ENCODE data around the gene INPPL1.
"Not testable (repeated sequence)": the region's sequence is repeated elsewhere in the genome, so short reads cannot be mapped to it uniquely, and the experiment has no call there.

INPPL1 gene

GRCh38 chr11:72224564-72225410 lies at the start of gene INPPL1:
INPPL1 (plus strand) TSS chr11:72224767; CDS start chr11:72224985, 218 bp downstream.
- no peak for DNase-seq (ENCODE audit: low read depth)

GRCh38 chr11:72177656-72178055 lies 46.9 kb upstream of the INPPL1 start:
- no peak for DNase-seq (ENCODE audit: low read depth)

GRCh38 chr11:72179049-72179803 lies 45.3 kb upstream of the INPPL1 start:
- no peak for DNase-seq (ENCODE audit: low read depth)

- no peak for DNase-seq (ENCODE audit: low read depth)
Measured at GRCh38 chr11:72179804-72180396, 44.7 kb upstream of the INPPL1 start.

- DNase-seq (ENCODE audit: low read depth): not testable (repeated sequence)
Measured at GRCh38 chr11:72180892-72181552, 43.5 kb upstream of the INPPL1 start.

- DNase-seq (ENCODE audit: low read depth): not testable (repeated sequence)
Measured at GRCh38 chr11:72181553-72181958, 43.0 kb upstream of the INPPL1 start.

GRCh38 chr11:72188267-72188666 lies 36.3 kb upstream of the INPPL1 start:
- DNase-seq (ENCODE audit: low read depth): no peak

GRCh38 chr11:72189455-72190250 lies 34.9 kb upstream of the INPPL1 start:
- no peak for DNase-seq (ENCODE audit: low read depth)

GRCh38 chr11:72190631-72191071 lies 33.9 kb upstream of the INPPL1 start:
- DNase-seq (ENCODE audit: low read depth): no peak

GRCh38 chr11:72191961-72192381 lies 32.6 kb upstream of the INPPL1 start, which contains the start of gene FOLR1:
FOLR1 (plus strand) TSS chr11:72192140; CDS start chr11:72192174, 34 bp downstream.
- DNase-seq (ENCODE audit: low read depth): no peak

- DNase-seq (ENCODE audit: low read depth): no peak
Measured at GRCh38 chr11:72195518-72196270, 28.9 kb upstream of the INPPL1 start.

- not testable (repeated sequence) for DNase-seq (ENCODE audit: low read depth)
Measured at GRCh38 chr11:72201445-72201844, 23.1 kb upstream of the INPPL1 start.

GRCh38 chr11:72202571-72202970 lies 22.0 kb upstream of the INPPL1 start:
- DNase-seq (ENCODE audit: low read depth): no peak

GRCh38 chr11:72203163-72203562 lies 21.4 kb upstream of the INPPL1 start:
- DNase-seq (ENCODE audit: low read depth): no peak

GRCh38 chr11:72204886-72205285 lies 19.7 kb upstream of the INPPL1 start:
- DNase-seq (ENCODE audit: low read depth): no peak

- DNase-seq (ENCODE audit: low read depth): not testable (repeated sequence)
Measured at GRCh38 chr11:72206794-72207193, 17.8 kb upstream of the INPPL1 start.

GRCh38 chr11:72208281-72208680 lies 16.3 kb upstream of the INPPL1 start:
- DNase-seq (ENCODE audit: low read depth): no peak

GRCh38 chr11:72209101-72209500 lies 15.5 kb upstream of the INPPL1 start:
- DNase-seq (ENCODE audit: low read depth): no peak

- no peak for DNase-seq (ENCODE audit: low read depth)
Measured at GRCh38 chr11:72216638-72217037, 7.9 kb upstream of the INPPL1 start, which contains the start of gene FOLR2. FOLR2 (plus strand) TSS chr11:72216794; CDS start chr11:72218585, 1,791 bp downstream.

GRCh38 chr11:72217841-72218240 lies 6.7 kb upstream of the INPPL1 start:
- DNase-seq (ENCODE audit: low read depth): no peak
